GM06990 (cell line): ENCODE measurements around the gene RGS13.

Source experiments
- DNase-seq: peaks from one replicate; pipeline ENCODE4 v3.0.0-alpha.2; 2011; ENCODE audit not compliant: insufficient read length; ENCODE audit errors: extremely low read depth
- H3K27me3 ChIP-seq: replicated peaks from 2 replicates; pipeline ENCODE4 v1.6.0; 2011; ENCODE audit warnings: low read length; ENCODE audit not compliant: control insufficient read depth, insufficient read depth
- H3K36me3 ChIP-seq: 2 replicates; pipeline ENCODE4 v1.5.1; 2011; ENCODE audit warnings: low read length; ENCODE audit not compliant: control insufficient read depth, insufficient read depth
- H3K4me3 ChIP-seq: replicated peaks from 2 replicates; pipeline ENCODE4 v1.5.1; 2011; ENCODE audit warnings: low read depth, mild to moderate bottlenecking, control low read depth, low read length
- TF ChIP-seq, protein P1 (sequence below): IDR thresholded peaks from 2 replicates; pipeline ENCODE4 v1.5.1; 2011; ENCODE audit warnings: low read length, control low read depth, mild to moderate bottlenecking, inconsistent platforms; ENCODE audit not compliant: insufficient read depth, poor library complexity, severe bottlenecking

The RGS13 gene

DNA sequence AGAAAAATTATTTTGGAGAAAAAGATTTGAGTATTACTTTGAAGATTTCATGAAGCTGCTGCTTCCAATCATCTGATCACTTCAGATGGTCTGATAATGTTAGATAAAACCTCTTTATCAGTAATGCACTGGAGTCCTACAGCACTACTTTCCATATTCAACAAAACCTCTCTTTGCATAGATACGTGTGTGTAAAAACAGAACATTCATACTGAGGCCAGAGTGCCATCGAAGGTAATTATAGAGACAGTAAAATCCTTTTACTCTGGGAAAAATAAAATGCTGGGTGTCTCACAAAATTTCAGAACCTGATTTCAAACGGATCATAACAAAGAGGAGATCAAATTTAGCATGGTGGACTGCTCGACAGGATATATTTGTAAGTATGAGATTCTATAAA lies at the start of gene RGS13:
Gene RGS13 (plus strand): TSS at position 209 of the 400 bp plus-strand sequence. CDS start 8,188 bp downstream, outside the sequence.
- DNase-seq = no peak
- no peaks in the 10 kb centered on the region for H3K36me3 ChIP-seq
- peaks cover 1% of the 10 kb centered on the region; the same call in 1 of the 2 replicates for H3K27me3 ChIP-seq
- H3K4me3 ChIP-seq = no peak within 1 kb of the TSS
- TF ChIP-seq, protein P1, sequence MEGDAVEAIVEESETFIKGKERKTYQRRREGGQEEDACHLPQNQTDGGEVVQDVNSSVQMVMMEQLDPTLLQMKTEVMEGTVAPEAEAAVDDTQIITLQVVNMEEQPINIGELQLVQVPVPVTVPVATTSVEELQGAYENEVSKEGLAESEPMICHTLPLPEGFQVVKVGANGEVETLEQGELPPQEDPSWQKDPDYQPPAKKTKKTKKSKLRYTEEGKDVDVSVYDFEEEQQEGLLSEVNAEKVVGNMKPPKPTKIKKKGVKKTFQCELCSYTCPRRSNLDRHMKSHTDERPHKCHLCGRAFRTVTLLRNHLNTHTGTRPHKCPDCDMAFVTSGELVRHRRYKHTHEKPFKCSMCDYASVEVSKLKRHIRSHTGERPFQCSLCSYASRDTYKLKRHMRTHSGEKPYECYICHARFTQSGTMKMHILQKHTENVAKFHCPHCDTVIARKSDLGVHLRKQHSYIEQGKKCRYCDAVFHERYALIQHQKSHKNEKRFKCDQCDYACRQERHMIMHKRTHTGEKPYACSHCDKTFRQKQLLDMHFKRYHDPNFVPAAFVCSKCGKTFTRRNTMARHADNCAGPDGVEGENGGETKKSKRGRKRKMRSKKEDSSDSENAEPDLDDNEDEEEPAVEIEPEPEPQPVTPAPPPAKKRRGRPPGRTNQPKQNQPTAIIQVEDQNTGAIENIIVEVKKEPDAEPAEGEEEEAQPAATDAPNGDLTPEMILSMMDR = no peak

- no peak for DNase-seq
- no peaks in the 10 kb centered on the region for H3K27me3 ChIP-seq
- TF ChIP-seq, protein P1 = no peak
These were observed 48.3 kb upstream of the RGS13 start for GRCh38 chr1:192587386-192588266.

GRCh38 chr1:192588546-192588945 lies 47.4 kb upstream of the RGS13 start:
- Histone ChIP-seq H3K27me3 (no peaks in the 10 kb centered on the region), H3K4me3 (no peak overlapping the region), H3K36me3 (no peaks in the 10 kb centered on the region)
- DNase-seq = no peak
- TF ChIP-seq, protein P1 = no peak

More at GRCh38 chr1:192587386-192588266, 48.3 kb upstream of the RGS13 start:
- H3K36me3 ChIP-seq = no peaks in the 10 kb centered on the region
- H3K4me3 ChIP-seq = no peak overlapping the region

DNA sequence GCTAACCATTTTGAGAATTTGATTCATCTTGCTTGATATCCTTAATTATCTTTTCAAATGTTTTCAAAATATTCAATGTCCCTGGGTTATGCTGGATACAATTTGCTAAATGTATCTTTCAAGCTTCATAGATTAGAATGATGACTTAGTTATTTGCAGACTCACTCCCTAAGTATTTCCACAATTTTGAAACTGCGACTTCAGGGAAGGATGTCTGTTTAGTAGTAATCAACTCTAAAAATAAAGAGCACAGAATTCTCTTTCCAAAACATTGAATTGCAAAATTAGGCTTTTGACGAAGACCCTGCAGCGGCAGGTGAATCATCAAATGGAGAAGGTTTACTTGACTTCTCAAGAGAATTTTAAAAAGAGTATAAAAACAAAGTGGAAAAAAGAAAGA lies 46.1 kb upstream of the RGS13 start:
- no peak overlapping the region for H3K4me3 ChIP-seq
- no peaks in the 10 kb centered on the region for H3K27me3 ChIP-seq
- no peak for DNase-seq
- TF ChIP-seq, protein P1 = no peak
- H3K36me3 ChIP-seq = no peaks in the 10 kb centered on the region

GRCh38 chr1:192592517-192592916 lies 43.4 kb upstream of the RGS13 start:
- Histone ChIP-seq H3K27me3 (no peaks in the 10 kb centered on the region), H3K4me3 (no peak overlapping the region), H3K36me3 (no peaks in the 10 kb centered on the region)
- DNase-seq = no peak
- TF ChIP-seq, protein P1 = no peak
